H1 (cell line): ENCODE results near the gene MRPL28. TPM values are rescaled to one million over a fixed set of nuclear protein-coding genes. Genes with fewer than 3 reads are reported as not detected.

Experiments
- CTCF ChIA-PET: fragments of 300-600 bp; sonication (Branson Sonifier 250); formaldehyde crosslinking; loops from one replicate; lab custom pipeline; 2021; ENCODE audit not compliant: partially characterized antibody; lab: Charles Lee
- POLR2A ChIA-PET: fragments of 300-600 bp; sonication (Branson Sonifier 250); formaldehyde crosslinking; loops from one replicate; lab custom pipeline; 2021; ENCODE audit warnings: inconsistent platforms; ENCODE audit not compliant: partially characterized antibody; lab: Charles Lee
- DNase-seq, 2 experiments: peaks; one replicate each; pipeline versions ENCODE4 v3.0.0 to v3.0.0-alpha.2; 2010 to 2022; ENCODE audit warnings: low spot score in 2 of 2, low read depth in 1 of 2, mixed read lengths in 1 of 2
- FAIRE-seq: peaks from 2 replicates; lab custom pipeline; 2011; peaks lifted over from hg19 to GRCh38; lab: Jason Lieb, UNC
- H2AFZ ChIP-seq: 2 replicates; pipeline ENCODE4 v1.8.1; 2012; ENCODE audit warnings: low read length, inconsistent platforms
- H2AK5ac ChIP-seq: 2 replicates; pipeline ENCODE4 v1.6.1; 2013; ENCODE audit warnings: low read depth, low read length
- H2BK120ac ChIP-seq: replicated peaks from 2 replicates; pipeline ENCODE3; 2013; ENCODE audit warnings: low read depth, low read length, inconsistent platforms
- H2BK12ac ChIP-seq: 2 replicates; pipeline ENCODE4 v1.6.1; 2013; ENCODE audit warnings: low read depth, low read length
- H2BK15ac ChIP-seq: 2 replicates; pipeline ENCODE4 v1.6.1; 2013; ENCODE audit warnings: low read length
- H2BK20ac ChIP-seq: 2 replicates; pipeline ENCODE4 v1.6.1; 2013; ENCODE audit warnings: low read length
- H2BK5ac ChIP-seq: 2 replicates; pipeline ENCODE4 v1.6.1; 2013; ENCODE audit warnings: low read depth, low read length
- H3K14ac ChIP-seq: 2 replicates; pipeline ENCODE4 v1.6.1; 2013; ENCODE audit warnings: inconsistent platforms; ENCODE audit not compliant: insufficient read length
- H3K18ac ChIP-seq: 2 replicates; pipeline ENCODE4 v1.6.1; 2013; ENCODE audit warnings: low read length; ENCODE audit errors: extremely low read depth
- H3K23ac ChIP-seq: 2 replicates; pipeline ENCODE4 v1.6.1; 2013; ENCODE audit warnings: inconsistent platforms; ENCODE audit not compliant: insufficient read length
- H3K23me2 ChIP-seq: 2 replicates; pipeline ENCODE4 v1.6.1; 2013; ENCODE audit warnings: low read depth, low read length
- H3K27ac ChIP-seq: 2 replicates; pipeline ENCODE4 v1.6.1; 2011; ENCODE audit warnings: low read depth, low read length, inconsistent platforms
- H3K27me3 ChIP-seq, 4 experiments: replicated peaks in 1 of 4; 1 replicate in 1 of 4; 2 replicates in 3 of 4; pipeline versions ENCODE4 v1.6.1 to v1.8.1; 2011 to 2013; ENCODE audit warnings: low read length in 3 of 4, mild to moderate bottlenecking in 3 of 4, inconsistent platforms in 2 of 4, mixed read lengths in 2 of 4, moderate library complexity in 1 of 4; ENCODE audit not compliant: control insufficient read depth in 3 of 4, insufficient read depth in 3 of 4; ENCODE audit errors: extremely low read depth in 1 of 4
- H3K36me3 ChIP-seq, 4 experiments: 2 replicates each; pipeline versions ENCODE4 v1.6.1 to v1.8.1; 2011 to 2013; ENCODE audit warnings: mild to moderate bottlenecking in 4 of 4, low read length in 3 of 4, moderate library complexity in 2 of 4, control low read depth in 1 of 4, inconsistent platforms in 1 of 4; ENCODE audit not compliant: insufficient read depth in 4 of 4, control insufficient read depth in 2 of 4
- H3K4ac ChIP-seq: replicated peaks from 2 replicates; pipeline ENCODE3; 2013; ENCODE audit warnings: low read length, low read depth, mixed read lengths, inconsistent platforms; ENCODE audit not compliant: insufficient read length
- H3K4me1 ChIP-seq, 4 experiments: replicated peaks in 1 of 4; 1 replicate in 1 of 4; 2 replicates in 3 of 4; pipeline versions ENCODE4 v1.6.1 to v1.8.1; 2011 to 2013; ENCODE audit warnings: low read length in 3 of 4, inconsistent platforms in 2 of 4, mixed read lengths in 1 of 4; ENCODE audit not compliant: insufficient read depth in 4 of 4, control insufficient read depth in 3 of 4
- H3K4me2 ChIP-seq, 2 experiments: 2 replicates each; pipeline versions ENCODE4 v1.6.1 to v1.8.1; 2011 to 2013; ENCODE audit warnings: low read depth in 2 of 2, low read length in 2 of 2, control low read depth in 1 of 2, inconsistent platforms in 1 of 2, mild to moderate bottlenecking in 1 of 2; ENCODE audit not compliant: insufficient read depth in 1 of 2
- H3K4me3 ChIP-seq, 4 experiments: fragments of 200-600, 300-600 bp in 1 of 4; sonication (generic), shearing (Covaris generic), sonication (Bioruptor Twin) in 1 of 4; 2 replicates each; pipeline versions ENCODE4 v1.5.1 to v1.8.1; 2011 to 2016; ENCODE audit warnings: low read length in 4 of 4, low read depth in 3 of 4, control low read depth in 2 of 4, inconsistent platforms in 2 of 4, mild to moderate bottlenecking in 2 of 4, mixed read lengths in 1 of 4, moderate library complexity in 1 of 4; ENCODE audit not compliant: insufficient read depth in 2 of 4; ENCODE audit errors: extremely low read depth in 1 of 4
- H3K56ac ChIP-seq: replicated peaks from 2 replicates; pipeline ENCODE3; 2013; ENCODE audit warnings: low read depth, mild to moderate bottlenecking, mixed read lengths, low read length, inconsistent platforms; ENCODE audit not compliant: insufficient read length
- H3K79me1 ChIP-seq: 2 replicates; pipeline ENCODE4 v1.6.1; 2013; ENCODE audit warnings: low read depth, low read length, control low read depth
- H3K79me2 ChIP-seq, 2 experiments: 2 replicates each; pipeline versions ENCODE4 v1.6.1 to v1.8.1; 2012 to 2013; ENCODE audit warnings: low read length in 2 of 2, mild to moderate bottlenecking in 2 of 2, inconsistent platforms in 1 of 2; ENCODE audit not compliant: insufficient read depth in 2 of 2, control insufficient read depth in 1 of 2
- H3K9ac ChIP-seq, 4 experiments: replicated peaks in 1 of 4; 1 replicate in 1 of 4; 2 replicates in 3 of 4; pipeline versions ENCODE4 v1.6.1 to v1.8.1; 2011 to 2013; ENCODE audit warnings: low read depth in 3 of 4, low read length in 3 of 4, control low read depth in 2 of 4, mild to moderate bottlenecking in 2 of 4, moderate library complexity in 2 of 4, inconsistent platforms in 1 of 4; ENCODE audit errors: extremely low read depth in 1 of 4
- H3K9me3 ChIP-seq, 2 experiments: 2 replicates each; pipeline versions ENCODE4 v1.6.1 to v1.8.1; 2012 to 2013; ENCODE audit warnings: mild to moderate bottlenecking in 2 of 2, moderate library complexity in 2 of 2, control low read depth in 1 of 2, inconsistent platforms in 1 of 2, low read depth in 1 of 2, low read length in 1 of 2, mixed read lengths in 1 of 2; ENCODE audit not compliant: insufficient read depth in 2 of 2
- H4K20me1 ChIP-seq, 2 experiments: replicated peaks in 1 of 2; 2 replicates each; pipeline versions ENCODE3 to v1.8.1; 2011 to 2013; ENCODE audit warnings: inconsistent platforms in 2 of 2, low read length in 2 of 2, mild to moderate bottlenecking in 1 of 2; ENCODE audit not compliant: insufficient read depth in 2 of 2, control insufficient read depth in 1 of 2
- H4K5ac ChIP-seq: 2 replicates; pipeline ENCODE4 v1.6.1; 2013; ENCODE audit warnings: low read length, low read depth, mixed read lengths, inconsistent platforms; ENCODE audit not compliant: insufficient read length
- H4K8ac ChIP-seq: 2 replicates; pipeline ENCODE4 v1.8.0; 2013; ENCODE audit warnings: mild to moderate bottlenecking, moderate library complexity, low read length, inconsistent platforms; ENCODE audit not compliant: insufficient read depth; ENCODE audit errors: extremely low read depth
- H4K91ac ChIP-seq: replicated peaks from 2 replicates; pipeline ENCODE3; 2013; ENCODE audit warnings: low read length, mixed read lengths, inconsistent platforms; ENCODE audit not compliant: insufficient read length
- BRCA1 ChIP-seq: IDR thresholded peaks from 2 replicates; pipeline ENCODE4 v1.6.1; 2012; ENCODE audit warnings: low read depth, low read length, improper control_type of control experiment
- CHD1 ChIP-seq: IDR thresholded peaks from 2 replicates; pipeline ENCODE4 v1.6.1; 2012; ENCODE audit warnings: low read depth, low read length, improper control_type of control experiment
- E2F6 ChIP-seq: IDR thresholded peaks from 2 replicates; pipeline ENCODE4 v1.6.1; 2012; ENCODE audit warnings: inconsistent platforms
- GABPA ChIP-seq: IDR thresholded peaks from 2 replicates; pipeline ENCODE4 v1.6.1; 2011; ENCODE audit warnings: mild to moderate bottlenecking, low read length, moderate library complexity, borderline replicate concordance; ENCODE audit not compliant: insufficient read depth
- HDAC2 ChIP-seq, 2 experiments: fragments of 300-600 bp in 1 of 2; sonication (generic) in 1 of 2; IDR thresholded peaks; 2 replicates each; pipeline ENCODE4 v1.6.1; 2011 to 2012; ENCODE audit warnings: low read depth in 2 of 2, low read length in 2 of 2, mild to moderate bottlenecking in 2 of 2, moderate library complexity in 2 of 2, borderline replicate concordance in 1 of 2, inconsistent platforms in 1 of 2
- SIN3A ChIP-seq, 2 experiments: IDR thresholded peaks in 1 of 2; conservative IDR thresholded peaks in 1 of 2; 2 replicates each; pipeline ENCODE4 v1.6.1; 2011 to 2012; ENCODE audit warnings: low read length in 2 of 2, improper control_type of control experiment in 1 of 2, low read depth in 1 of 2, mild to moderate bottlenecking in 1 of 2
- SIRT6 ChIP-seq: IDR thresholded peaks from one replicate; pipeline ENCODE4 v1.7.1; 2012; ENCODE audit warnings: low read length, inconsistent platforms
- SIX5 ChIP-seq: IDR thresholded peaks from 2 replicates; pipeline ENCODE4 v1.6.1; 2011; ENCODE audit warnings: mild to moderate bottlenecking, low read depth, low read length
- SP1 ChIP-seq: IDR thresholded peaks from 2 replicates; pipeline ENCODE4 v1.6.1; 2011; ENCODE audit warnings: low read depth, low read length
- TBP ChIP-seq: IDR thresholded peaks from 2 replicates; pipeline ENCODE4 v1.6.1; 2011; ENCODE audit warnings: low read depth, low read length, improper control_type of control experiment
- USF2 ChIP-seq: IDR thresholded peaks from 2 replicates; pipeline ENCODE4 v1.6.1; 2011; ENCODE audit warnings: low read length, improper control_type of control experiment
- WGBS, 2 experiments: shearing (Covaris generic) in 1 of 2; methylation state at CpG; one replicate each; pipeline versions ENCODE4 v1.1.6 to v1.1.7; 2013 to 2015; ENCODE audit warnings: low lambda C conversion rate in 2 of 2, mixed read lengths in 2 of 2, inconsistent platforms in 1 of 2, low coverage in 1 of 2, missing lambda C conversion rate in 1 of 2; ENCODE audit not compliant: insufficient replicate concordance in 2 of 2, insufficient coverage in 1 of 2, insufficient read length in 1 of 2; ENCODE audit errors: extremely low coverage in 1 of 2, missing lambda C conversion rate in 1 of 2; 5-methylcytosine and 5-hydroxymethylcytosine counted together
- polyA plus RNA-seq, 7 experiments: library from polyadenylated mRNA; depleted of rRNA in 3 of 7; stranded (reverse) in 5 of 7; unstranded in 2 of 7; fragments of >200 nt in 5 of 7; fragments of 200-250 nt in 2 of 7; gene quantifications; 1 replicate in 5 of 7; 2 replicates in 1 of 7; 4 replicates in 1 of 7; pipeline versions ENCODE4 v1.2.1 to v1.2.3, GENCODE V29; 2011 to 2013; ENCODE audit warnings: missing spikeins in 2 of 7, mixed read lengths in 2 of 7
- total RNA-seq: library from RNA; stranded (reverse); fragmentation: NEBNext Ultra II Directional; extraction: Animal tissue kit (Norgen Biotek cat#: 25700); gene quantifications from 2 replicates; pipeline ENCODE4 v1.2.1, GENCODE V29; 2021

Gene MRPL28
- total and polyA plus RNA-seq, 2 of the 8 experiments (the other 6 are each of a cell fraction or from before 2014, with no cell fraction given): 88.9 to 188 TPM

- WGBS, 2 experiments: 93% methylated on average over 21 of the region's 21 CpGs; no CpG with 5 or more reads in 1 of the 2 experiments
- H3K9ac ChIP-seq: no peak overlapping the region
- no peak overlapping the region for H3K23ac ChIP-seq
- H2AFZ ChIP-seq: no peak overlapping the region
- DNase-seq: no peak
- H3K56ac ChIP-seq: no peak overlapping the region
- H2BK20ac ChIP-seq: no peak overlapping the region
- no peak overlapping the region for H4K91ac ChIP-seq
- CTCF ChIA-PET: interaction anchor here (0.6 to 2.9 kb wide), 7 partner anchors 7 to 1872 kb away, joined by 3 to 22 read pairs (median 4); no protein-coding TSS in a partner anchor
- no peak overlapping the region for H2AK5ac ChIP-seq
- POLR2A ChIA-PET: interaction anchor here (0.6 to 2.5 kb wide), 4 partner anchors 14 to 110 kb away, joined by 3 to 5 read pairs (median 3); partner anchors contain the start of gene AXIN1
- H3K27ac ChIP-seq: no peak overlapping the region
- H3K4me1 ChIP-seq: peaks cover 0 to 2% (median 0%) of the 10 kb centered on the region in 4 experiments; a peak in 1 of 7 replicates
- H2BK120ac ChIP-seq: no peak overlapping the region
- no peak overlapping the region for H2BK15ac ChIP-seq
- H3K4me2 ChIP-seq: no peak overlapping the region
- no peak overlapping the region for H3K14ac ChIP-seq
- H4K8ac ChIP-seq: peak overlapping the region; percentile 51; the same call in 1 of the 2 replicates
- H2BK5ac ChIP-seq: no peak overlapping the region; the same call in 1 of the 2 replicates
- peaks cover 0 to 4% (median 0%) of the 10 kb centered on the region in 4 experiments; a peak in 1 of 8 replicates for H3K36me3 ChIP-seq
- no peaks in the 10 kb centered on the region for H3K23me2 ChIP-seq
- H3K18ac ChIP-seq: no peak overlapping the region
- H4K5ac ChIP-seq: no peak overlapping the region
- H4K20me1 ChIP-seq: peaks cover 11 to 35% of the 10 kb centered on the region in 2 experiments
- H3K79me1 ChIP-seq: peaks cover 33% of the 10 kb centered on the region
- H3K4me3 ChIP-seq: no peak overlapping the region
- peaks cover 43 to 84% of the 10 kb centered on the region in 2 experiments for H3K79me2 ChIP-seq
- FAIRE-seq: no peak
- H3K9me3 ChIP-seq: no peaks in the 10 kb centered on the region
- H3K4ac ChIP-seq: no peak overlapping the region
- H2BK12ac ChIP-seq: no peak overlapping the region
- H3K27me3 ChIP-seq: no peaks in the 10 kb centered on the region
- TF ChIP-seq CHD1 (no peak), E2F6 (no peak), SP1 (no peak), SIRT6 (no peak), TBP (no peak), HDAC2 (IDR thresholded peaks at IDR 0.05; ENCODE audit: borderline replicate concordance in 1 of 2, low read depth in 2 of 2, low read length in 2 of 2) (no peak), SIX5 (no peak), GABPA (no peak), BRCA1 (no peak), USF2 (no peak), SIN3A (conservative IDR thresholded peaks at IDR 0.05 in 1 of 2, IDR thresholded peaks at IDR 0.05 in 1 of 2; ENCODE audit: low read depth in 1 of 2, low read length in 2 of 2) (no peak)
Observed at GRCh38 chr16:337975-338575, 32.3 kb downstream of the MRPL28 start.
